ENCODE measurements around the gene COMT. TPM values are rescaled to one million over a fixed set of nuclear protein-coding genes. Genes with fewer than 3 reads are reported as not detected.

Gene COMT
- total RNA-seq, 1 experiment from 2014 or later = 196 TPM

DNA sequence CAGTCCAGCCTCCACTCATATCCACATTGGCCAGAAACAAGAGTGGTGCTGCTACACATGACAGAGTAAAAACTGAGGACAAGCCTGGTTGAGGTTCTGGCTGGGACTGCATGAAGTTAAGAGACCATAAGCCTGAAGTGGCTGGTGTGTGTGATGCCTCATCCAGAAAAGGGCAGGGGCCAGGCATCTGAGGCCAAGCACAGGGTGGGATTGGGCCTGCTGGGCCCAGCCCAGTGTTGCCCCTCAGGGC, 49.7 kb downstream of the COMT start:
- H3K9me3 Mint-ChIP-seq (ENCODE audit: unreplicated experiment) = no peaks in the 10 kb centered on the region
- H3K27ac Mint-ChIP-seq (ENCODE audit: low read depth, unreplicated experiment) = no peak overlapping the region
- no peaks in the 10 kb centered on the region for H3K27me3 Mint-ChIP-seq (ENCODE audit: insufficient read depth, unreplicated experiment)
- intact Hi-C loops (cut with micrococcal nuclease) = no loop called here
- no peaks in the 10 kb centered on the region for H3K36me3 Mint-ChIP-seq (ENCODE audit: insufficient read depth, unreplicated experiment)
- H3K4me1 Mint-ChIP-seq (ENCODE audit: insufficient read depth, unreplicated experiment) = no peaks in the 10 kb centered on the region
- TF ChIP-seq, protein P1, sequence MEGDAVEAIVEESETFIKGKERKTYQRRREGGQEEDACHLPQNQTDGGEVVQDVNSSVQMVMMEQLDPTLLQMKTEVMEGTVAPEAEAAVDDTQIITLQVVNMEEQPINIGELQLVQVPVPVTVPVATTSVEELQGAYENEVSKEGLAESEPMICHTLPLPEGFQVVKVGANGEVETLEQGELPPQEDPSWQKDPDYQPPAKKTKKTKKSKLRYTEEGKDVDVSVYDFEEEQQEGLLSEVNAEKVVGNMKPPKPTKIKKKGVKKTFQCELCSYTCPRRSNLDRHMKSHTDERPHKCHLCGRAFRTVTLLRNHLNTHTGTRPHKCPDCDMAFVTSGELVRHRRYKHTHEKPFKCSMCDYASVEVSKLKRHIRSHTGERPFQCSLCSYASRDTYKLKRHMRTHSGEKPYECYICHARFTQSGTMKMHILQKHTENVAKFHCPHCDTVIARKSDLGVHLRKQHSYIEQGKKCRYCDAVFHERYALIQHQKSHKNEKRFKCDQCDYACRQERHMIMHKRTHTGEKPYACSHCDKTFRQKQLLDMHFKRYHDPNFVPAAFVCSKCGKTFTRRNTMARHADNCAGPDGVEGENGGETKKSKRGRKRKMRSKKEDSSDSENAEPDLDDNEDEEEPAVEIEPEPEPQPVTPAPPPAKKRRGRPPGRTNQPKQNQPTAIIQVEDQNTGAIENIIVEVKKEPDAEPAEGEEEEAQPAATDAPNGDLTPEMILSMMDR (IDR thresholded peaks at IDR 0.05; ENCODE audit: unreplicated experiment) = no peak
- BruUV-seq (replicated peaks) = no TSS peak
- no peak for DNase-seq (ENCODE audit: unreplicated experiment)
- no peak overlapping the region for H3K4me3 Mint-ChIP-seq (ENCODE audit: unreplicated experiment)
- ChIA-PET POLR2A (no interaction called here), CTCF (no interaction called here)

DNA sequence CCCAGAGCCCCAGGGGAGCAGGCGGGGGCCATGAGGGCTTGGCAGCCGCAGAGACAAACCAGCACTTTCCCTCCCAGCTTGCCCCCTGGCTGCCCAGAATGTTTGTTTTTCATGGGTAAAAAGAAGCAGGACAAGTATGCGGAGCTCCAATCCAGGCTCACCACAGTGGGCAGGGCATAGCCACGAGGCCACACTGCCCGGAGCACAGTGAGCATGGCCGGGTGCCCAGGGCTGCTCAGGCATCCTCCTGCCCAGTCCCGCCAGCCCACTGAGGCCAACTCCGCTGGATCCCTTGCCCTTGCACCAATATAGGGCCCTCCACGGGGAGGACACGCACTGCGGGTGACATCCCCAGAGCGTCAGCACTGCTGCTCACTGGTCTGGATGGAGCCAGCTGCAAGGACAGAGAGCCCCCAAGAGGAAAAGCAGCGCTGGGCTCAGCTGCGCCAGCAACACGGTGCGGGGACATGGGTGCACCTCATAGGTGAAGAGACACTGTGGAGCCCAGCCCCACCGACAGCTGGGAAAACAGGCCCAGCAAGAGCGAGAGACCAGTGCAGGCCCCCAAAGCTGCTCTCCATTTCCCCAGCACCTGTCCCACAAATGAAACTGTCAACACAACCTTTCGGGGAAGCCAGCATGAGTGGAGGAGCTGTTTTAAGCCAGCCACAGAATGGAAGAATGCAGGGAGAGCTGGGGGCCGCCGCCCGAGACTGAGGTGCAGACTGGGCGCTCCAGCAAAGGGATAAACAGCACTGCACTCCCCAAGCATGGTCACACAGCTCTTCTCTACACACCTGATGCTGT, 50.3 kb downstream of the COMT start:
- H3K9me3 Mint-ChIP-seq (ENCODE audit: unreplicated experiment) = no peaks in the 10 kb centered on the region
- no peak overlapping the region for H3K4me3 Mint-ChIP-seq (ENCODE audit: unreplicated experiment)
- no peaks in the 10 kb centered on the region for H3K4me1 Mint-ChIP-seq (ENCODE audit: insufficient read depth, unreplicated experiment)
- no peak overlapping the region for H3K27ac Mint-ChIP-seq (ENCODE audit: low read depth, unreplicated experiment)
- no TSS peak for BruUV-seq (replicated peaks)
- no peaks in the 10 kb centered on the region for H3K36me3 Mint-ChIP-seq (ENCODE audit: insufficient read depth, unreplicated experiment)
- intact Hi-C loops (cut with micrococcal nuclease) = no loop called here
- DNase-seq (ENCODE audit: unreplicated experiment) = no peak
- ChIA-PET POLR2A (no interaction called here), CTCF (interaction anchor here (0.6 to 0.7 kb wide), 2 partner anchors 97 to 262 kb away, joined by 3 read pairs; no protein-coding TSS in a partner anchor)
- TF ChIP-seq, protein P1 (IDR thresholded peaks at IDR 0.05; ENCODE audit: unreplicated experiment) = no peak
- H3K27me3 Mint-ChIP-seq (ENCODE audit: insufficient read depth, unreplicated experiment) = no peaks in the 10 kb centered on the region

DNA sequence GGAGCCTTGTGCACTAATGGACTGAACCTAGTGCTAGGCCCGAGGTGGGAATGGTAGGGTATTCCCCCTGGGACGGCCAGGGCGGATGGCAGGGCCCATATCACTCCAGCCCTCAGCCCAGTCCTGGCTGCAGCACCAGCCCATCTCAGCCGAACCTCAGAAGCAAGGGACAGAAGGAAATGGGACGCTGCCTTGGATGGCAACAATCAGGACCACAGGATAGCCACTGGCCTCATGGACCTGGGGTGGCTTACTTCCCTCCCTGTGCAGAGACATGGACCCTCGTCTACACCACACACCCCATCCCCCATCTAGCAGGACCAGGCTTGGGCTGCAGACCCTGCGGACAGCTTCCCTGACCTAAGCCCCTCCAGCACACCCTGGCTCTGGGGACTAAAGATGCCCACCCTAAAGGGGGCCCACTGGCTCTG, 50.9 kb downstream of the COMT start:
- TF ChIP-seq, protein P1 (IDR thresholded peaks at IDR 0.05; ENCODE audit: unreplicated experiment) = no peak
- Mint-ChIP-seq H3K27me3 (ENCODE audit: insufficient read depth, unreplicated experiment) (no peaks in the 10 kb centered on the region), H3K9me3 (ENCODE audit: unreplicated experiment) (no peaks in the 10 kb centered on the region), H3K36me3 (ENCODE audit: insufficient read depth, unreplicated experiment) (no peaks in the 10 kb centered on the region), H3K27ac (ENCODE audit: low read depth, unreplicated experiment) (no peak overlapping the region), H3K4me1 (ENCODE audit: insufficient read depth, unreplicated experiment) (no peaks in the 10 kb centered on the region), H3K4me3 (ENCODE audit: unreplicated experiment) (no peak overlapping the region)
- ChIA-PET CTCF (interaction anchor here (0.6 to 0.7 kb wide), 2 partner anchors 96 to 262 kb away, joined by 3 read pairs; no protein-coding TSS in a partner anchor), POLR2A (no interaction called here)
- BruUV-seq (replicated peaks) = no TSS peak
- intact Hi-C loops (cut with micrococcal nuclease) = no loop called here
- DNase-seq (ENCODE audit: unreplicated experiment) = no peak

DNA sequence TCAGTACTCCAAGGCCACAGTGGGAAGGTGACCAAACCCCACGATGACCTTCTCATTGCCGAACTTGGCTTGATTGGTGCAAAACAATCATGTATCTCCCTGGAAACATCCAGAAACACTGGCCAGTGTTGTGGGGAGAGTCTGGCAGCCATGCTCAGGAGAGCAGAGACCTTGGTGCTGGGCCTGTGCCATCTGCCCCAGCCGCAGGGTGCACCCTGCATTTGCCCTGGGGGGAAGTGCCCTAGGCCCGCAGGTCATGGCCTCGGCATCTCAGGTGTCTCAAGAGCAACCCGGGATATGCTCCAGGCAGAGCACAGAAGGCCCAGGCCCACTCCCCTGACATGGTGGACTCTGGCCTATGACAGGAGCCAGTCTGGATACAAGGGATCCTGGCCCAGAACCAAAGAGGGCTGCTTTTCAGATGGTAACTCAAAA, 51.4 kb downstream of the COMT start:
- no peaks in the 10 kb centered on the region for H3K9me3 Mint-ChIP-seq (ENCODE audit: unreplicated experiment)
- no peaks in the 10 kb centered on the region for H3K36me3 Mint-ChIP-seq (ENCODE audit: insufficient read depth, unreplicated experiment)
- intact Hi-C loops (cut with micrococcal nuclease) = no loop called here
- H3K27me3 Mint-ChIP-seq (ENCODE audit: insufficient read depth, unreplicated experiment) = no peaks in the 10 kb centered on the region
- no peak overlapping the region for H3K27ac Mint-ChIP-seq (ENCODE audit: low read depth, unreplicated experiment)
- no peaks in the 10 kb centered on the region for H3K4me1 Mint-ChIP-seq (ENCODE audit: insufficient read depth, unreplicated experiment)
- no peak overlapping the region for H3K4me3 Mint-ChIP-seq (ENCODE audit: unreplicated experiment)
- TF ChIP-seq, protein P1 (IDR thresholded peaks at IDR 0.05; ENCODE audit: unreplicated experiment) = no peak
- DNase-seq (ENCODE audit: unreplicated experiment) = no peak
- ChIA-PET CTCF (no interaction called here), POLR2A (no interaction called here)
- BruUV-seq (replicated peaks) = no TSS peak

Data from MCF 10A (cell line).